Left ventricle myocardium inferior (tissue), 1 donor: Measurements from ENCODE around the gene ANKRD40CL. TPM values are rescaled to one million over a fixed set of nuclear protein-coding genes. Genes with fewer than 3 reads are reported as not detected.
A peak's percentile ranks its signal among the peaks of the same experiment; 100 is the strongest.

Experiments
- DNase-seq: peaks from one replicate; pipeline ENCODE4 v3.0.0-alpha.2; 2020
- H3K27ac ChIP-seq: fragments of 200-600 bp; replicated peaks from 2 replicates; pipeline ENCODE4 v1.8.0; 2021
- H3K27me3 ChIP-seq: fragments of 200-600 bp; 2 replicates; pipeline ENCODE4 v1.8.0; 2021; ENCODE audit warnings: low read depth
- H3K36me3 ChIP-seq: fragments of 200-600 bp; 2 replicates; pipeline ENCODE4 v1.8.0; 2021
- H3K4me1 ChIP-seq: fragments of 200-600 bp; 2 replicates; pipeline ENCODE4 v1.8.0; 2021
- H3K4me3 ChIP-seq: fragments of 200-600 bp; 2 replicates; pipeline ENCODE4 v1.8.0; 2021; ENCODE audit warnings: mild to moderate bottlenecking, moderate library complexity
- H3K9me3 ChIP-seq: fragments of 200-600 bp; replicated peaks from 2 replicates; pipeline ENCODE4 v1.8.0; 2021
- intact Hi-C: fragments of 100-400 bp; cut with micrococcal nuclease; formaldehyde crosslinking; loops from one replicate; pipeline ENCODE4 v1.11.0; 2022
- total RNA-seq: library from RNA; stranded (reverse); fragmentation: NEBNext Ultra II Directional; extraction: Animal tissue kit (Norgen Biotek cat#: 25700); gene quantifications from one replicate; pipeline ENCODE4 v1.2.1, GENCODE V29; 2021
- TF ChIP-seq, protein P1 (sequence below): fragments of 200-600 bp; IDR thresholded peaks from 2 replicates; pipeline ENCODE4 v1.8.0; 2021; ENCODE audit warnings: antibody characterized with exemption, mild to moderate bottlenecking, borderline replicate concordance
- donor health status: DM: no; HTN: yes; CAD: no; lungs with severe emphysema.

Gene ANKRD40CL
- total RNA-seq, 1 donor from 2014 or later, result not detected

DNA sequence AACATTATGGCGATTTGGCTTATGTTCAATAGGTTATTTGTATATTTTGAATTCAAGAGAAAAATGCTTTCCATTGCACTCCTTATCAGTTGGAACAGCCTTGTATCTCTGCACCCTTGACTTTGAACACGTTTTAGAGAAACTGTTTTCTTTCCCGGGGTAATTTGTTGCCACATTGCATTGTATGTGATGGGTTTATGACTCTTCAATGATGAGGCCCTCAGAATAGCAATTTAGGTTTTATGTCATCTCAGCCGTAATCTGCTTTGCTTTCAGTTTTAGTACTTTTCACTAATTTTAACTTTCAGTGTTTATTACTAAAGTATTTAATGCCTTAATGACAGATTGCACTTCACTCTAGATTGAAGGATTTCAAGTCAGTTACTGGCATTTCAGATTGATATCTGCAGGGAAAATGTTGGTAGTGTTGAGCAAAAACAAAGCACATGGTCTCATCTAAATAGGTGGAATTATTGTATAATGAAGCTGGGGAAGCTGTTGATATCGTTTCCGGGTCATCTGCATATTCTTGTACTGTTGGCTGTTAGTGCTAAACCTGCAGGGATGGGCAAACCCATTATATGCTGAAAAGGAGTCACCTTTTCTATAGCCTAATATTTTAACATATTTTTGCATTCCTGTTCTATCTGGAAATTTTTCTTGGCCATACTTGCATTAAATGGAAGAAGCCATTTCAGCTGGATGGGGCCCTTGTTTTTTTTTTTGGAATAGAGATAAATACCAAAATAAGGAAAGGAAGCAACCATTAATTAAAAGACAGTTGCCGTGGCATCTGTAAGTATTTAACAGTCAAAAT is 45.9 kb downstream of the ANKRD40CL start:
- Histone ChIP-seq H3K4me3 (peak overlapping the region; percentile 93), H3K27ac (peak overlapping the region; percentile 96), H3K4me1 (peaks cover 76% of the 10 kb centered on the region), H3K27me3 (no peaks in the 10 kb centered on the region), H3K36me3 (no peaks in the 10 kb centered on the region), H3K9me3 (no peaks in the 10 kb centered on the region)
- TF ChIP-seq, protein P1, sequence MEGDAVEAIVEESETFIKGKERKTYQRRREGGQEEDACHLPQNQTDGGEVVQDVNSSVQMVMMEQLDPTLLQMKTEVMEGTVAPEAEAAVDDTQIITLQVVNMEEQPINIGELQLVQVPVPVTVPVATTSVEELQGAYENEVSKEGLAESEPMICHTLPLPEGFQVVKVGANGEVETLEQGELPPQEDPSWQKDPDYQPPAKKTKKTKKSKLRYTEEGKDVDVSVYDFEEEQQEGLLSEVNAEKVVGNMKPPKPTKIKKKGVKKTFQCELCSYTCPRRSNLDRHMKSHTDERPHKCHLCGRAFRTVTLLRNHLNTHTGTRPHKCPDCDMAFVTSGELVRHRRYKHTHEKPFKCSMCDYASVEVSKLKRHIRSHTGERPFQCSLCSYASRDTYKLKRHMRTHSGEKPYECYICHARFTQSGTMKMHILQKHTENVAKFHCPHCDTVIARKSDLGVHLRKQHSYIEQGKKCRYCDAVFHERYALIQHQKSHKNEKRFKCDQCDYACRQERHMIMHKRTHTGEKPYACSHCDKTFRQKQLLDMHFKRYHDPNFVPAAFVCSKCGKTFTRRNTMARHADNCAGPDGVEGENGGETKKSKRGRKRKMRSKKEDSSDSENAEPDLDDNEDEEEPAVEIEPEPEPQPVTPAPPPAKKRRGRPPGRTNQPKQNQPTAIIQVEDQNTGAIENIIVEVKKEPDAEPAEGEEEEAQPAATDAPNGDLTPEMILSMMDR, result no peak
- intact Hi-C loops, result no loop called here
- DNase-seq, result no peak

DNA sequence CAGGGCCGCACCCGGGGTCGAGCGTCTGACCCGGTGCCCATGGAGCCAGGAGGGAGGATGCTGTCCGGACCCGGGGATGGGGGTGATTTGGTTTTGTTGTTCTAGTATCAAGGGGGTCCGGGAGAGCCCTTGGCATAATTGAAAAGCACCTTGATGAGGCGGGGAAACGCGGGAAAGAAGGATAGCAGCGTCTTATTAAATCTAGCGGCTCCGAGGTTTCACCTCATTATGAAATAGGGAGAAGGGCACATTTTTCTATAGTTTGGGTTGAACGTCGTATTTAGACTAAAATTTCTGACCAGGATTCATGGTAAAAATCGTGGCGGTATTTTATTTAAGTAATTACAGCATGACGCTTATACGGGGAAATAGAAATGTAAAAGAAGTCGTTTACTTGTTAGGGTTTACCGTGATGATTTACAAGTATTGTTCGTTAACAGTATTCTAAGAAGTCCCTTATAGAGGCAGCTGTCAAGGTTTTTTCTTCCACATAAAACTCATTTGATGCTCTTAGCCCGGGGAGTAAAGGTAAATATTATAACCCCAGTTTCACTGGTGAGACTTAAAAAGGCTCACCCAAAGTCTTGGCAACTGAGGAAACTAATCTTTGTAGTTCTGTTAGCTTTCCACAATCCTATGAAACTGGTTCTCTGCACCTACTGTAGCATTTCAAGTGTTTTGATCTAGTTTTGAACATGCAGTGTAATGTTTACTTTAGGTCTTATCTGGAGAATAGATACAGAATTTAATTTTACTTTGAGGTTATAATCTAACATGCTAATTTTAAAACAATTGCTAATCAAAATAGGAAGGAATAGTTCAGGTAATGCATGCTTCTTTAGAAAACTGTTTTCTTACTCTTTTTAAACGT is 47.2 kb downstream of the ANKRD40CL start:
- H3K27ac ChIP-seq, result peak overlapping the region; percentile 96
- peaks cover 63% of the 10 kb centered on the region for H3K4me1 ChIP-seq
- H3K9me3 ChIP-seq, result no peaks in the 10 kb centered on the region
- H3K4me3 ChIP-seq, result peak overlapping the region; percentile 93
- intact Hi-C loops, result no loop called here
- H3K27me3 ChIP-seq, result no peaks in the 10 kb centered on the region
- TF ChIP-seq, protein P1, result no peak
- DNase-seq, result no peak
- no peaks in the 10 kb centered on the region for H3K36me3 ChIP-seq

DNA sequence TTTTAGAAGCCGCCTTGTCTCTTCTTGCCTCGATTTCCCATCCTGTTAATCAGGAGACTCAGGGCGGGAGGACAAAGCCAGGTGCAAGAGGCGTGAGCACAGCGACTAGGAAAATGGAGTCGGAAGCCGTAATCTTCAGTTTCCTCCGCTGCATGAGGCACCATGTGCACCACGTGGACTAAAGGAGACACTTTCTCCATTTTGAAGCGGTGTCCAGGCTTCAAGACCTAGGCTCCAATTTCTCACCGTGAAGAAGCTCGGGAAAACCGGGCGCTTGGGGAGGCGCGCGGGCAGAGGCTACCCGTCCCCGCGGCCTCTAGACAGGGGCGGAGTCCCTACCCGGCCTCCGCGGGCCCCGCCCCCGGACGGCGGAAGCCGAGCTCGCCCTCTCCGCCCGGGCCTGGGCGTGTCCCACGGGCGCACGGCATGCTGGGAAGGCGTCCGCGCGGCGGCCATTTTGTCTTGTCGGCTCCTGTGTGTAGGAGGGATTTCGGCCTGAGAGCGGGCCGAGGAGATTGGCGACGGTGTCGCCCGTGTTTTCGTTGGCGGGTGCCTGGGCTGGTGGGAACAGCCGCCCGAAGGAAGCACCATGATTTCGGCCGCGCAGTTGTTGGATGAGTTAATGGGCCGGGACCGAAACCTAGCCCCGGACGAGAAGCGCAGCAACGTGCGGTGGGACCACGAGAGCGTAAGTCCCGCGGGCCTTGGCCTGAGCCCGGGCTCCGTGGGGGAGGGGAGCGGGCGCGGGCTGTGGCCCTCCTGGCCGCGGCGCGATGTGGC is 48.0 kb downstream of the ANKRD40CL start, which contains the start of gene LUC7L3:
LUC7L3 (plus strand) TSS at position 460 of the 780 bp plus-strand sequence; CDS start at position 590, 130 bp downstream.
- H3K4me3 ChIP-seq, result peak within 1 kb of the TSS; percentile 93
- intact Hi-C loops, result no loop called here
- H3K27ac ChIP-seq, result peak within 1 kb of the TSS; percentile 96
- no peaks in the 10 kb centered on the region for H3K9me3 ChIP-seq
- no peaks in the 10 kb centered on the region for H3K36me3 ChIP-seq
- DNase-seq, result peak; percentile 94
- TF ChIP-seq, protein P1, result peak; percentile 7
- H3K4me1 ChIP-seq, result peaks cover 55% of the 10 kb centered on the region
- no peaks in the 10 kb centered on the region for H3K27me3 ChIP-seq

DNA sequence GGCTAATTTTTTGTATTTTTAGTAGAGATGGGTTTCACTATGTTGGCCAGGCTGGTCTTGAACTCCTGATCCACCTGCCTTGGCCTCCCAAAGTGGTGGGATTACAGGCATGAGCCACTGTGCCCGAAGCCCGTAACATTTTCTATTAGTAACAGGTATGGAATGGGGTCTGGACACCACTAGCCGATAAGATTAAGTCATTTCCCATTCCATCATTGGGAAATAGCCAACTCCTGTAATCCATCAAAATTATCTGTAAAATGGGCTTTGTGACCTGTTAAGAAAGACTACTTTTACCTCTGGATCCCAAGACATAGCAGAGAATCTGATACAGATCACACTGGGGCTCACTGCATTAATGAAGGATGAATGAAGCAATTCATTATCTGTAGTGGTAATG is 51.8 kb downstream of the ANKRD40CL start:
- H3K9me3 ChIP-seq, result no peaks in the 10 kb centered on the region
- no peaks in the 10 kb centered on the region for H3K27me3 ChIP-seq
- no peak overlapping the region for H3K4me3 ChIP-seq
- TF ChIP-seq, protein P1, result no peak
- H3K4me1 ChIP-seq, result peaks cover 16% of the 10 kb centered on the region
- no peak for DNase-seq
- intact Hi-C loops, result no loop called here
- H3K36me3 ChIP-seq, result no peaks in the 10 kb centered on the region
- H3K27ac ChIP-seq, result no peak overlapping the region

DNA sequence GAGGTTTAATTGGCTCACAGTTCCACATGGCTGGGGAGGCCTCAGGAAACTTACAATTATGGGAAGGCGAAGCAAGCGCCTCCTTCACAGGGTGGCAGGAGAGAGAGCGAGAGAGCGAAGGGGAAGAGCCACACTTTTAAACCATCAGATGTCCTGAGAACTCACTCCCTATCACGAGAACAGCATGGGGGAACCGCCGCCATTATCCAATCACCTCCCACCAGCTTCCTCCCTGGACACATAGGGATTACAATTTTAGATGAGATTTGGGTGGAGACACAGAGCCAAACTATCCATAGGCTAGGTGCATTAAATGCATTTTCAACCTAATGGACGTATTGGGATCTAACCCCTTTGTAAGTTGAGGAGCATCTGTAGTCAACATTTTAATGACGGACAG is 54.7 kb downstream of the ANKRD40CL start:
- H3K27me3 ChIP-seq, result no peaks in the 10 kb centered on the region
- no peaks in the 10 kb centered on the region for H3K36me3 ChIP-seq
- H3K4me3 ChIP-seq, result no peak overlapping the region
- H3K27ac ChIP-seq, result no peak overlapping the region
- TF ChIP-seq, protein P1, result no peak
- H3K4me1 ChIP-seq, result peaks cover 24% of the 10 kb centered on the region
- no peak for DNase-seq
- intact Hi-C loops, result no loop called here
- no peaks in the 10 kb centered on the region for H3K9me3 ChIP-seq
